Fibroblast of lung (primary cell): ENCODE measurements around the gene ENPP6.

Experiments used
- EZH2 ChIP-seq: IDR thresholded peaks from 2 replicates; pipeline ENCODE4 v1.5.1; 2012; ENCODE audit warnings: low read length, control low read depth, mild to moderate bottlenecking; ENCODE audit errors: missing control alignments
- TF ChIP-seq, protein P1 (sequence below), 2 donors: IDR thresholded peaks in 1 of 2; conservative IDR thresholded peaks in 1 of 2; 1 replicate in 1 of 2; 2 replicates in 1 of 2; pipeline ENCODE4 v1.5.1; 2011 to 2012; ENCODE audit warnings: low read length in 2 of 2, control low read depth in 1 of 2, inconsistent platforms in 1 of 2, low read depth in 1 of 2, mild to moderate bottlenecking in 1 of 2

DNA sequence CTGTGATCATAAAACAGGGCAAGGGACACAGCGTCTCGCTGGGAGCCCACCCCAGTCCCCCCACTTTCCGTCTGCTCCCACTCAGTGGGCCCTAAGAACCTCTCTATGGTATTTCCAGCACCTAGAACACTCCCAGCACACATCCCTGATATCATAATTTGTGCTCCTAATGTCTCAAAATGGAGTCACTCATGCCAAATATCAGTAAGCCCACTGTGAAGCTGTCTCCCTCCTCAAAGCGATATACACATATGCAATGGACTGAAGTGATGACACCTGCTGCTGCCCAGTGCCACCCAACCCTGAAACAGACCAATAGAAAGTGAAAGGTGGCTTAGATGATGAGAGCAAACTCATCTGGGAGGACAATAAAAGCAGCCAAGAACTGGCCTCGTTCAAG, 17.9 kb downstream of the ENPP6 start:
- TF ChIP-seq, protein P1, sequence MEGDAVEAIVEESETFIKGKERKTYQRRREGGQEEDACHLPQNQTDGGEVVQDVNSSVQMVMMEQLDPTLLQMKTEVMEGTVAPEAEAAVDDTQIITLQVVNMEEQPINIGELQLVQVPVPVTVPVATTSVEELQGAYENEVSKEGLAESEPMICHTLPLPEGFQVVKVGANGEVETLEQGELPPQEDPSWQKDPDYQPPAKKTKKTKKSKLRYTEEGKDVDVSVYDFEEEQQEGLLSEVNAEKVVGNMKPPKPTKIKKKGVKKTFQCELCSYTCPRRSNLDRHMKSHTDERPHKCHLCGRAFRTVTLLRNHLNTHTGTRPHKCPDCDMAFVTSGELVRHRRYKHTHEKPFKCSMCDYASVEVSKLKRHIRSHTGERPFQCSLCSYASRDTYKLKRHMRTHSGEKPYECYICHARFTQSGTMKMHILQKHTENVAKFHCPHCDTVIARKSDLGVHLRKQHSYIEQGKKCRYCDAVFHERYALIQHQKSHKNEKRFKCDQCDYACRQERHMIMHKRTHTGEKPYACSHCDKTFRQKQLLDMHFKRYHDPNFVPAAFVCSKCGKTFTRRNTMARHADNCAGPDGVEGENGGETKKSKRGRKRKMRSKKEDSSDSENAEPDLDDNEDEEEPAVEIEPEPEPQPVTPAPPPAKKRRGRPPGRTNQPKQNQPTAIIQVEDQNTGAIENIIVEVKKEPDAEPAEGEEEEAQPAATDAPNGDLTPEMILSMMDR (conservative IDR thresholded peaks at IDR 0.05 in 1 of 2, IDR thresholded peaks at IDR 0.05 in 1 of 2; ENCODE audit: low read depth in 1 of 2, low read length in 2 of 2) = no peak
- no peak for TF ChIP-seq EZH2
